Caco-2 (cell line): ENCODE results near the gene PRLH. TPM values are rescaled to one million over a fixed set of nuclear protein-coding genes. Genes with fewer than 3 reads are reported as not detected.

Experiments
- BruUV-seq: library from RNA; stranded (reverse); fragments of 400-500 nt; replicated peaks from 2 replicates; lab custom pipeline; 2021; lab: Mats Ljungman, UMichigan
- CTCF ChIA-PET: fragments of 300-600 bp; sonication (Branson Sonifier 250); formaldehyde crosslinking; loops from one replicate; lab custom pipeline; 2022; ENCODE audit warnings: antibody characterized with exemption; lab: Charles Lee
- POLR2A ChIA-PET: fragments of 300-600 bp; sonication (Branson Sonifier 250); formaldehyde crosslinking; loops from one replicate; lab custom pipeline; 2022; ENCODE audit warnings: antibody characterized with exemption; lab: Charles Lee
- DNase-seq, 2 experiments: peaks; one replicate each; pipeline versions ENCODE4 v3.0.0 to v3.0.0-alpha.2; 2020 to 2022
- H3K27me3 ChIP-seq: replicated peaks from 2 replicates; pipeline ENCODE4 v1.6.0; 2011; ENCODE audit warnings: low read length; ENCODE audit not compliant: control insufficient read depth, insufficient read depth
- H3K36me3 ChIP-seq: 2 replicates; pipeline ENCODE4 v1.5.1; 2011; ENCODE audit warnings: low read length; ENCODE audit not compliant: control insufficient read depth, insufficient read depth
- H3K4me1 ChIP-seq: fragments of 250-450 bp; sonication (Bioruptor Pico); 2 replicates; pipeline ENCODE4 v1.5.1; 2020; ENCODE audit warnings: mild to moderate bottlenecking
- H3K4me3 ChIP-seq: 2 replicates; pipeline ENCODE4 v1.5.1; 2011; ENCODE audit warnings: low read depth, mild to moderate bottlenecking, control low read depth, low read length
- H3K9me3 ChIP-seq: fragments of 250-450 bp; sonication (Bioruptor Pico); 2 replicates; pipeline ENCODE4 v1.5.1; 2020; ENCODE audit warnings: mild to moderate bottlenecking, moderate library complexity
- H3K27ac Mint-ChIP-seq: one replicate; pipeline ENCODE4 v1.8.0; 2022; ENCODE audit warnings: mixed read lengths; ENCODE audit not compliant: unreplicated experiment
- H3K27me3 Mint-ChIP-seq: one replicate; pipeline ENCODE4 v1.8.0; 2022; ENCODE audit warnings: mixed read lengths; ENCODE audit not compliant: insufficient read depth, unreplicated experiment
- H3K36me3 Mint-ChIP-seq: one replicate; pipeline ENCODE4 v1.8.0; 2022; ENCODE audit warnings: mild to moderate bottlenecking, mixed read lengths; ENCODE audit not compliant: insufficient read depth, unreplicated experiment
- H3K4me1 Mint-ChIP-seq: one replicate; pipeline ENCODE4 v1.8.0; 2022; ENCODE audit warnings: low read depth, mixed read lengths; ENCODE audit not compliant: unreplicated experiment
- H3K4me3 Mint-ChIP-seq: one replicate; pipeline ENCODE4 v1.8.0; 2022; ENCODE audit warnings: mild to moderate bottlenecking, moderate library complexity, mixed read lengths; ENCODE audit not compliant: unreplicated experiment
- H3K9me3 Mint-ChIP-seq: one replicate; pipeline ENCODE4 v1.8.0; 2022; ENCODE audit warnings: mixed read lengths; ENCODE audit not compliant: unreplicated experiment
- CTCF ChIP-seq, 2 experiments: fragments of 200-600 bp in 1 of 2; IDR thresholded peaks; 1 replicate in 1 of 2; 2 replicates in 1 of 2; pipeline versions ENCODE4 v1.5.1 to v1.8.0; 2011 to 2022; ENCODE audit warnings: antibody characterized with exemption in 1 of 2, control low read depth in 1 of 2, inconsistent platforms in 1 of 2, low read depth in 1 of 2, low read length in 1 of 2, mild to moderate bottlenecking in 1 of 2, moderate library complexity in 1 of 2; ENCODE audit not compliant: insufficient read depth in 1 of 2, severe bottlenecking in 1 of 2, unreplicated experiment in 1 of 2
- intact Hi-C: fragments of 100-400 bp; cut with micrococcal nuclease; formaldehyde crosslinking; loops from one replicate; pipeline ENCODE4 v1.10.0; 2022; ENCODE audit not compliant: unreplicated experiment
- total RNA-seq: library from RNA; stranded (reverse); gene quantifications from 2 replicates; pipeline ENCODE4 v1.2.3, GENCODE V29; 2022

The PRLH gene
- total RNA-seq, 1 experiment from 2014 or later, result not detected

GRCh38 chr2:237581751-237582746 lies 15.7 kb downstream of the PRLH start:
- Histone ChIP-seq H3K4me1 (no peaks in the 10 kb centered on the region), H3K27me3 (no peaks in the 10 kb centered on the region), H3K36me3 (no peaks in the 10 kb centered on the region), H3K9me3 (no peaks in the 10 kb centered on the region), H3K4me3 (no peak overlapping the region)
- POLR2A ChIA-PET, result interaction anchor here (0.7 kb wide), 1 partner anchor 133 kb away, joined by 3 read pairs; no protein-coding TSS in a partner anchor
- Mint-ChIP-seq H3K27me3 (no peaks in the 10 kb centered on the region), H3K36me3 (peaks cover 23% of the 10 kb centered on the region), H3K4me1 (no peaks in the 10 kb centered on the region), H3K27ac (no peak overlapping the region), H3K9me3 (no peaks in the 10 kb centered on the region), H3K4me3 (no peak overlapping the region)
- BruUV-seq, result no TSS peak
- intact Hi-C loops, result loop anchor here (2.0 kb wide), 1 partner anchor 163 kb away; no protein-coding TSS in a partner anchor
- CTCF ChIA-PET, result interaction anchor here (0.6 to 1.5 kb wide), 7 partner anchors 10 to 194 kb away, joined by 3 to 8 read pairs (median 4); no protein-coding TSS in a partner anchor
- peak in 1 of 2 experiments; percentile 27 for TF ChIP-seq CTCF (IDR thresholded peaks at IDR 0.05; ENCODE audit: insufficient read depth in 1 of 2, low read depth in 1 of 2, low read length in 1 of 2, severe bottlenecking in 1 of 2, unreplicated experiment in 1 of 2)
- peak in 1 of 2 experiments; percentile 32 for DNase-seq

GRCh38 chr2:237583385-237584295 lies 17.3 kb downstream of the PRLH start:
- H3K4me3 ChIP-seq, result no peak overlapping the region
- intact Hi-C loops, result no loop called here
- TF ChIP-seq CTCF (IDR thresholded peaks at IDR 0.05; ENCODE audit: insufficient read depth in 1 of 2, low read depth in 1 of 2, low read length in 1 of 2, severe bottlenecking in 1 of 2, unreplicated experiment in 1 of 2), result no peak
- CTCF ChIA-PET, result interaction anchor here (0.6 kb wide), 1 partner anchor 205 kb away, joined by 5 read pairs; no protein-coding TSS in a partner anchor
- H3K27me3 Mint-ChIP-seq, result no peaks in the 10 kb centered on the region
- DNase-seq, result no peak
- POLR2A ChIA-PET, result no interaction called here
- no peak overlapping the region for H3K27ac Mint-ChIP-seq
- H3K9me3 ChIP-seq, result no peaks in the 10 kb centered on the region
- H3K27me3 ChIP-seq, result no peaks in the 10 kb centered on the region
- no peaks in the 10 kb centered on the region for H3K4me1 Mint-ChIP-seq
- H3K9me3 Mint-ChIP-seq, result no peaks in the 10 kb centered on the region
- H3K36me3 Mint-ChIP-seq, result peaks cover 26% of the 10 kb centered on the region
- no peaks in the 10 kb centered on the region for H3K36me3 ChIP-seq
- BruUV-seq, result no TSS peak
- H3K4me1 ChIP-seq, result no peaks in the 10 kb centered on the region
- H3K4me3 Mint-ChIP-seq, result no peak overlapping the region
